Pulmonary artery endothelial cell (primary cell): ENCODE data around the gene BCKDK. TPM values are rescaled to one million over a fixed set of nuclear protein-coding genes. Genes with fewer than 3 reads are reported as not detected.
"Not testable (repeated sequence)": the region's sequence is repeated elsewhere in the genome, so short reads cannot be mapped to it uniquely, and the experiment has no call there.

Experiments
- DNase-seq: peaks from one replicate; pipeline ENCODE4 v3.0.0-alpha.2; 2011; ENCODE audit warnings: low read depth, low spot score
- total RNA-seq: library from RNA; depleted of rRNA; stranded (reverse); fragments of >200 nt; gene quantifications from 2 replicates; pipeline ENCODE4 v1.2.3, GENCODE V29; 2014

BCKDK gene
- total RNA-seq, 1 donor from 2014 or later: 20.2 TPM

DNA sequence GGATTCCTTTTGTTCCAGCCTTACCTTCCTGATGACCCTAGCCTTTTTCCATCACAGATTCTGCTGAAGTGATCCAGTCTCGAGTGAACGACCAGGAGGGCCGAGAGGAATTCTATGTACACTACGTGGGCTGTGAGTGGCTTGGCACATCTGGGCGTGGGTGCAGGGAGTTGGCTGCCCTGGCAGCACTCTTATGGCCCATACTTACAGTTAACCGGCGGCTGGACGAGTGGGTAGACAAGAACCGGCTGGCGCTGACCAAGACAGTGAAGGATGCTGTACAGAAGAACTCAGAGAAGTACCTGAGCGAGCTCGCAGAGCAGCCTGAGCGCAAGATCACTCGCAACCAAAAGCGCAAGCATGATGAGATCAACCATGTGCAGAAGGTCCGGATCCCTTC, 11.9 kb downstream of the BCKDK start:
- DNase-seq: no peak

DNA sequence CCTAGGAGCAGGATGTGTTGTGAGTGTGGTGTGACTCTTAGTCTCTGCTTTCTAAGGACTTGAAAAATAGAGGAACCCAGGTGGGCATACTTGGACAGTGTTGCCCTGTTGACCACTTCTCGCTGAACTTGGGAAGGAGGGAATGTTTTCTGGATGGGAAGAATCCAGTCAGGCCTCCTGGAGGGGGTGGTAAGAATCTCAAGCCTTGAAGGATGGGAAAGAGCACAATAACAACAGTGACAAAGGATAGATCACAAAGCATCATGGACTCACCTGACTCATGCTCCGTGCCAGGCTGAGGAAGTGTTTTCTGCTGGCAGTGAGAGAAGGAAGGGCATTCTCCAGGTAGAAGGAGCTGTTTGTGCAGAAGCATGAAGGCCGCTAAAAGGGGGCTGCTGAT, 17.7 kb downstream of the BCKDK start:
- DNase-seq: no peak

DNA sequence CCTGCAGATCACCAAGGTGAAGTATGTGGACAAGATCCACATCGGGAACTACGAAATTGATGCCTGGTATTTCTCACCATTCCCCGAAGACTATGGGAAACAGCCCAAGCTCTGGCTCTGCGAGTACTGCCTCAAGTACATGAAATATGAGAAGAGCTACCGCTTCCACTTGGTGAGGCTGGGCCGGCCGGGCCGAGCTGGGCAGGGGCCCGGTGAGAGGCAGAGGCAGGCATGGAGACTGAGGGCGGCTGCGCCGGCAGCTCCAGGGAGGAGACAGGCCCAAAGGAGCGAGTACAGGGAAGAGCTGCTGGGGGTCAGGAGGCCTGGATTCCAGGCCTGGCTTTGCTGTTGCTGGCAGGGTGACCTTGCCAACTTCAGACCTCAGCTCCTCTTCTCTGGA, 19.0 kb downstream of the BCKDK start:
- DNase-seq: no peak

DNA sequence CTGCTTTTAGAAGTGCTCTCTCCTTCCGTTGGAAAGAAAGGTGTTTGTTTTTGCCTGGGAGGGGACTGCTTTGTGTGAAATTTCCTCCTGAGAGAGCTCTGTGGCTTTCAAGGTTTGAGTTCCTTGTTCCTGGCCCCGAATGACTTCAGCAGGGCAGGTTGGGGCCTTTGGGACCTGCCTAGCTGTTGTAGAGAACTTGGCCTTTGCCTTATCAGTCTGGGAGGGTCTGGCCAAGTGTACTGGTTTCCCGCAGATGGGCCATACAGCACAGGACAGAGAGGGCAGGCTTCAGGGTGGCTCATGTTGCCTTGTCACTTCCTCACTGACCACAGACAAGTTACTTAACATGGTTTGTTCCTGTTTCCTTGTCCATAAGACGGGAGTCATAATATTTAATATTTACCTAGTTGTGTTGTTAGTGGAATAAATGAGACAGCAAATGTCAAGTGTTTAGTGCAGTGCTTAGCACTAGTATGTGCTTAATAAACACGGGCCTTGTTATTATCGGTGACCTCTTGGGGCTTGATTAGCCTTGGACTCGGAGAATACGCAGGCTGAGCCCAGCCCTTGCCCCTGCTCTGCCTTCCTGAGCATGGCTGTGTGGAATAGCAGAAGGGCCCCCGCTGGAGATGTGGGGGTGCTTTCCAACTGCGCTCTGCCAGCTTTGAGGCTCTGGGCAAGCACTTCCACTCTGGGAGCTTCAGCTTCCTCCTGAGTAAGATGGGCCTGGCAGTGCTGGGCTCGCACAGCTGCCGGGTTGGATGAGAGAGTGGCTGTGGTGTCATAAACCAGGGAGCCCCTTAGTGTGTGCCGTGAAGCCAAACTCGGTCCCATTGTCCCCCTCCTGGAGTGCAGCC, 20.8 kb downstream of the BCKDK start:
- no peak for DNase-seq

DNA sequence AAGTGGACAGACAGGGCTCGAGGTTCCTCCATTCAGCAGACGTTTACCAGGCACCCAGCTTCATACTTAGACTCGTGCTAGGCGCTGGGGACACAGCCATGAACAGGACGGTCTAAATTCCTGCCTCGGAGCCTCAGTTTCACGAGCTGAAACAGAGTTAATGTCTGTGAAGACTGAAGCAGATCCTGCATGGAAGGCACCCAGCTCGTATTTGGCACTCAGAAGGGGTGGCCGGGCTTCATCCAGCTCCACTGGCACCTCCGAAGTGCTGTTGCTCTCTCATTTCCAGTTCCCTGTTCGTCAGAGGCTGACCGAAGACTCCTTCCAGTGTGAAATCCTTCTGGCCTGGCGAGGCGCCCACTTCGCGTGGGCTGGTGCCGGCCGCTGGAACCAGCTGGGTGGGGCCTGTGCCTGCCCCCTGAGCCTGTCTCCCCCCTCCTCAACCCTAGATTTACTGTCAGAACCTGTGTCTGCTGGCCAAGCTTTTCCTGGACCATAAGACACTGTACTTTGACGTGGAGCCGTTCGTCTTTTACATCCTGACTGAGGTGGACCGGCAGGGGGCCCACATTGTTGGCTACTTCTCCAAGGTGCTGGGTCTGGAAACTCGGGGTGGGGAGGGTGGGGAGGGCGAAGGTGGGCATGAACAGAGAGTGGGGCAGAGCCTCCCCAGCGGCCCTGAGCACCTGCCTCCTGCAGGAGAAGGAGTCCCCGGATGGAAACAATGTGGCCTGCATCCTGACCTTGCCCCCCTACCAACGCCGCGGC, 21.6 kb downstream of the BCKDK start:
- DNase-seq: no peak

DNA sequence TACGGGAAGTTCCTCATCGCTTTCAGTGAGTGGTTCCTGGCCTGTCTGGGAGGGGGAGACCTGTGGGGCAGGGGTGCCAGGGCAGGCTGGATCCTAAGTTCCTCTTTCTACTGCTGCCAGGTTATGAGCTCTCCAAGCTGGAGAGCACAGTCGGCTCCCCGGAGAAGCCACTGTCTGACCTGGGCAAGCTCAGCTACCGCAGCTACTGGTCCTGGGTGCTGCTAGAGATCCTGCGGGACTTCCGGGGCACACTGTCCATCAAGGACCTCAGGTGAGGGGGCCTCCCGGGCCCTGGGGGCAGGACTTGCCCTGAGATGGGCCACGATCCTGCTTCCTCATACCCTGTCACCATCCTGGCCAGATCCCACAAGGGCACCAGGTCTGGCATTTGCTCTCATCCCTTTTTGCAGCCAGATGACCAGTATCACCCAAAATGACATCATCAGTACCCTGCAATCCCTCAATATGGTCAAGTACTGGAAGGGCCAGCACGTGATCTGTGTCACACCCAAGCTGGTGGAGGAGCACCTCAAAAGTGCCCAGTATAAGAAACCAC, 22.2 kb downstream of the BCKDK start:
- DNase-seq: no peak

DNA sequence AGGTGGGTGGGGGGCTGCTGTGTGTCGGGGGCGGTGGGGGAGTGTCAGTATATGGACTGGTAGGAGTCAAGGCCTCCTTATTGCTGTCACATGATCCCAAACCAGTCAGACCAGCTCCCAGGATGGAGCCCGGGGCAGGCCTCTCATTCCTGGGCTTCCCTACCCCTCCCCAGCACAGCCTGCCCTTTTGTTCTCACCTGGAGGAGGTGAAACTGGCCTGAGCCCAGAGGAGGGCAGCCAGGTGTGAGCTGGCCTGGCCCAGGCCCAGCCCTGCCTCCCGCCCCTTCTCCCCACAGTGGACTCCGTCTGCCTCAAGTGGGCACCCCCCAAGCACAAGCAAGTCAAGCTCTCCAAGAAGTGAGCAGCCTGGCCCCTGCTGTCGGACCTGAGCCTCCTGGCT, 22.7 kb downstream of the BCKDK start:
- no peak for DNase-seq

DNA sequence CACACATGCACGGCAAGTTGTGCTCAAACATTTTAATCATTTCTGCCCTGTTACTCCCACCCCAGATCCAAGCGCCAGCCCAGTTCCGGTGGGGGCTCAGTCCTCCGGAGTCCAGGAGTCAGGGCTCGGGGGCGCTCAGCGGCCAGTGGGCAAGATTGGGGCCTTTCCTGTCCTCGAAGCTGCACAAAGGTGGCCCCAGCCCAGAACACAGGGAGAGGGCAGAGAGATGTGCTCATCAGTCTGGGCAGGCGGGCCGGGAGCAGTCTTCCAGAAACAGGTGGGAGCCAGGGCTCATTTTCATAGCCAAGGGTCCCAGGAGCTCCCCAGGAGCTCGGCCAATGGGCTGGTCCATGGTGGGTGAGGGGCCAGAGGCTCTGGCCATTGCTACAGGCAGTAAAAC, 23.2 kb downstream of the BCKDK start:
- DNase-seq: no peak

DNA sequence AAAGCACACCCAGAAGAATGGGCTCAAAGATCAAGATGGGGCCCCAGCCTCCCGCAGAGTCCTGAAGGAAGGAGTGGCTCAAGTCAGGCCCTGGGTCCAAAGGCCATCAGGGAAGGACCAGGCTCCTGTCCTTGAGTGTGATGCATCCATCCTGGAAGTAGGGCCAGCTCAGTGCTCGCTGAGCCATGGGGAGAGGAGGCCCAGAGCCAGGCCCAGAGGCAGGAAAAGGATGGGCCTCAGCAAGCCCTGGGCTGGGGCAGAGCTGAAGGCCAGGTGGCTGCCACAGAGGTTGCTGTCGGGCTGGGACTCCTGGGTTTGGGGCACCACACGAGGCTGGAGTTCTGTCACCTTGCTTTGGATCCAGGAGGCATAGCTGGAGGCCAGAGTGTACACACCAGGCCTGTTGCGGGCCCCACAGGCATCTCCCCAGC, 23.7 kb downstream of the BCKDK start:
- DNase-seq: no peak

DNA sequence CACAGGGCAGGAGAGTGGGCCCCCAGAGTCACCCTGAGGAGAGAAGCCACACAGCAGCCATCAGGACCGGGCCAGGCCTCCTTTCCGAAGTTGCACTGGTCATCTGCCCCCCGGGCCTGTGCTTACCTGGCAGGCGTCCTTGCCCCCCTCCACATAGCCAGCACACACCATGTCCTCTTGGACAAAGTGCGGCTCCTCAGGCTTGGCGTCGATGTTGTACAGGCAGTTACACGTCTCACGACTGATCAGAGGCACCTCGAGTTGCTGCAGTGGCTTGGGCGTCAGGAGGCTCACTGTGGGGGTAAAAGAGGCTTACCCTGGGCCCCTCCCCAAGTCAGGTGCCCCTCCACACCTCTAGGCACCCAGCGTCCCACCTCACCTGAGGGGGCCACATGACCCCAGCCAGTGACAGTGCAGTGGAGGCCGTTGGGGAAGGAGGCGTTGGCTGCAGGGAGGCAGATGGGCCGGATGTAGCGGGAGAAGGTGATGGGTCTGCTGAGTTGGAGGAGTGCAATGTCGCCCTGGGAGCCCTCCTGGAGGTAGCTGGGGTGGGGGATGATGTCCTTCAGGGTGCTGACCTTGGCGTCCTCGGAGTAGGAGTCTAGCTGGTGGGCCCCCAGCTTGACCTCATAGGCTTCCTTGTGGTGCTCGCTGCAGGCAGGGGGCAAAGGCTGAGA, 24.3 kb downstream of the BCKDK start:
- DNase-seq: no peak

DNA sequence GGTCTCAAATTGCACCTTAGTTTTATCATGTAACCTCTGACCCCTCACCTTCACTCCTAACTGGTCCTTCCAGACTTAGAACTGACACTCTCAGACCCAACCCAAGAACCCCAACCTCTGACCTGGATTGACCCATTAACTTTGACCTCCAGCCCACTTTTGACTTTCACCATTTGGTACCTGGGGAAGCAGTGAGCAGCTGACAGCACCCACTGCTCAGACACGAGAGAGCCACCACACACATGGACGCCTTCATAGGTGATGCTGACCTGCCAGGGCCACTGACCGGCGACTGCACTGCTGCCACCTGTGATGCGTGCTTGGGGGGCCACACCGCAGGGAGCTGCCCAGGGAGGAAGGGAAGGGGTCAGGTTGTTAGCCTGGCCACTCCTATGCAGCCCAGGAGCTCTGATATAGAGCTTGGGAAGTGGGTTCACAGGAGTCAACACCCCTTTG, 24.9 kb downstream of the BCKDK start:
- no peak for DNase-seq

DNA sequence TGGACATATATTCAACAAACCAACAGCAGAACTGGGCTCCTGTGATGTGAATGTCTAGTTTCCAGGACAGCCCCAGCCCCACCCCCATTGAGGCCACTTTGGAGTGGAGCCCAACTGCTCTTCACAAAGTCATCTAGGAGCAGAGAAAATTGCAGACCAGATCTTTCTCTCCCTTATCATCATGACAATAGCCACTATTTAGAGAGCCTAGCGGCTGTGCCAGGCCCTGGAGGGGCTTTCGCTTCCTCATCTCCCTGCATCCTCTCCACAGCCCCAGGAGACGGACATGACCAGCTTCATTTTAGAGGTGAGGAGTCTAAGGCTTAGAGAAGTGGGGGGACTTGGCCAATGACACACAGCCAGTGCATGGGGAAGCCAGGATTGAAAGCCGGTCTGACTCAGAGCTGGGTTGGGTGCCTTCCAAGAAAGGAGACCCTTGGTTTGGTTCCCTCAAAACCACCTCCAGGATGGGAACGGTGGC, 25.9 kb downstream of the BCKDK start:
- DNase-seq: no peak

DNA sequence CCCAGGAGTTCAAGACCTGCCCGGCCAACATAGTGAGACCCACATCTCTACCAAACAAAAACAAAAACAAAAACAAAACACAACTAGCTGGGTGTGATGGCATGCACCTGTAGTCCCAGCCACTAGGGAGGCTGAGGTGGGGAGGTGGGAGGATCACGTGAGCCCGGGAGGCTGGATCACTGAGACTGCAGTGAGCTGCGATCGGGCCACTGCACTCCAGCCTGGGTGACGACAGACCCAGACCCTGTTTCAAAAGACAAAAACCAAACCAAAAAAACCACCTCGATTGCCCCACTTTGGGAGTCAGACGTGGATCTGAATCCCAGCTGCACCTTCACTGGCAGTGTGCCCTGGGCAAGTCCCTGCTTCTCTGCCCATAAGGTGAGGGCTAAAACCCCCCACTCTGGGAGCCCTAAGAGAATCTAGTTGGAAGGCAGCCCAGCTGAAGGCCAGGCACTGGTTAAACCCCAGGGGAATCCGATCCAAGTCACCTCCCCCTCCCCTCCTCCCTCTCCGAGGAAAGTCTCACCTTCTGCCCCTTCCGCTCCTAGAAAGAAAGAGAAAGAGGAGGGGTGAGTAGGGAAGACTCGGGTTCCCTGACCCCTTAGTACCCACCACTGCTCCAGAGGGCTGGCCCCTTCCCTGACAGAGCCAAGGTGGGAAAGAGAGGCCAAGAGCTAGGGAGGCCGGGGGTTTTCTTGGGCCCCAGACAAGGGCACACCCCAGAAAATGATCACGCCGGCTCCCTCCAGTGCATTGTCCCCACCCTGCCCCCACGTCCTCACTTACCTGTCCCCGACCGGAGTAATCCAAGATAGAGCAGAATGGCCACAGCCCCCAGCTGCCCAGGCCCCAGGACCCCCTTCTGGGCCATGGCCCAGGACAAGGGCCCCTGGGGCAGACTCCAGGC, 26.7 kb downstream of the BCKDK start:
- DNase-seq: no peak

DNA sequence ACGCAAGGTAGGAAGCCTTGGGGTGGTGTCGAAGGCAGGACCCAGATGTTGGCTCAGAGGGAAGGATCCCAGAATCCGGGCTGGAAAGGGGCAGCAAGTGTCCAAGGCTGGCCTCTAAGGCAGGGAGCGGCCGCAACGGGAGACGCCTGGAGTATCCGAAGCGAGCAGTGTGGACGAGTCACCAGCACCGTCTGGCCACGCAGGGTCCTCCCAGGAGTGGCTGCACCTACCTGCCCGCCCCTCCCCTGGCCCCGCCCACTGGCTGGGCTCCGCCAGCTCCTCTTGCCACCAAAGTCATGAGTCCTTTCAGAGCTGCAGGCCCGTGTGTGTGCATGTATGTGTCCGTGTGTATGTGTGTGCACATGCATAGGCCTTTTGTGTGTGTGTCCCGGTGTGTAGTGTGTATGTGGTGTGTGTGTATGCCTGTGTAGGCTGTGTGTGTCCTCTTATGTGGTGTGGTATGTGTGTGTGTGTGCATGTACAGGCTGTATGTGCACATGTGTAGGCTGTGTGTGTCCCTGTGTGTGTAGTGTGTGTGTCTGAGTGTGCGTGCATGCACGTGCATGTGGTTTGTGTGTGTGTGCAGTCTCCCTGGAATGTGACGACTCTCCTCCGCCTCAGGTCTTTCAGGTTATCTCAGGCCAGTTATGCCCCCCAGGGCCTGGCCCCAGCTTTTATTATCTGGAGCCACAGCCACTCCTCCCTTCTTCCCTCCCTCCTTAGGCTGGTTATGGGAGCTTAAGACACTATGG, 27.5 kb downstream of the BCKDK start, which contains the start of gene PRSS8:
Gene PRSS8, minus strand, starts transcription at position 193 of the 752 bp plus-strand sequence. CDS start 229 bp downstream, outside the sequence.
- DNase-seq: no peak

DNA sequence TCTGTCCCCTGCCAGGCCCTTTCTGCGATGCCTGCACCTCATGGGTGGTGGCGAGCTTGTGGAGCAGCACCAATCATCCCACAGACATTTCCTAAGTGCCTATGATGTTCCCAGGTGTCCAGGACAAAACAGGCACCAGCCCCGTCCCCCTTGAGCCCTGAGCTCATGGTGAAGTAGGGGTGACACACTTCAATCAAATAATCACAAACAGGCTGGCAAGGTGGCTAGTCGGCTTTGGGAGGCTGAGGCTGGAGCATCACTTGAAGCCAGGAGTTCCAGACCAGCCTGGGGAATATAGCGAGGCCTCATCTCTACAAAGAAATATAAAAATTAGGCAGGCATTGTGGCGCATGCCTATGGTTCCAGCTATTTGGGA, 28.1 kb downstream of the BCKDK start:
- no peak for DNase-seq

DNA sequence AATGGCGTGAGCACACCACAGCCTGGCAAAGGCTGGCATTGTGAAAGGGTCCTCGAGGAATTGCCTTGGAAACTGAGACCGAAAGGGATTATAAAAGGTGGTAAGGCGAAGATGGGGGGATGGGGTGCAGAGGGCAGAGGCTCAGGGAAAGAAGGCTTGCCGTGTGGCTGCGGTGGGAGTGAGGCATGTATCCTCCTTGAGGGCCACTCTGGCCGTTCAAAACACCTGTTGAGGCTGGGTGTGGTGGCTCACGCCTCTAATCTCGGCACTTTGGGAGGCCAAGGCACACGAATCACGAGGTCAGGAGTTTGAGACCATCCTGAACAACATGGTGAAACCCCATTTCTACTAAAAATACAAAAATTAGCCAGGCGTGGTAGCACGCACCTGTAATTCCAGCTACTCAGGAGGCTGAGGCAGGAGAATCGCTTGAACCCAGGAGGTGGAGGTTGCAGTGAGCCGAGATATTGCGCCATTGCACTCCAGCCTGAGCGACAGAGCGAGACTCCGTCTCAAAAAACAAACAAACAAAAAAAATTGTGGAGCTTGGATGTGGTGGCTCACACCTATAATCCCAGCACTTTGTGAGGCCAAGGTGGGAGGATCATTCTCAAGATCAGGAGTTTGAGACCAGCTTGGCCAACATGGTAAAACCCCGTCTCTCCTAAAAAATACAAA, 28.8 kb downstream of the BCKDK start:
- DNase-seq: not testable (repeated sequence)

DNA sequence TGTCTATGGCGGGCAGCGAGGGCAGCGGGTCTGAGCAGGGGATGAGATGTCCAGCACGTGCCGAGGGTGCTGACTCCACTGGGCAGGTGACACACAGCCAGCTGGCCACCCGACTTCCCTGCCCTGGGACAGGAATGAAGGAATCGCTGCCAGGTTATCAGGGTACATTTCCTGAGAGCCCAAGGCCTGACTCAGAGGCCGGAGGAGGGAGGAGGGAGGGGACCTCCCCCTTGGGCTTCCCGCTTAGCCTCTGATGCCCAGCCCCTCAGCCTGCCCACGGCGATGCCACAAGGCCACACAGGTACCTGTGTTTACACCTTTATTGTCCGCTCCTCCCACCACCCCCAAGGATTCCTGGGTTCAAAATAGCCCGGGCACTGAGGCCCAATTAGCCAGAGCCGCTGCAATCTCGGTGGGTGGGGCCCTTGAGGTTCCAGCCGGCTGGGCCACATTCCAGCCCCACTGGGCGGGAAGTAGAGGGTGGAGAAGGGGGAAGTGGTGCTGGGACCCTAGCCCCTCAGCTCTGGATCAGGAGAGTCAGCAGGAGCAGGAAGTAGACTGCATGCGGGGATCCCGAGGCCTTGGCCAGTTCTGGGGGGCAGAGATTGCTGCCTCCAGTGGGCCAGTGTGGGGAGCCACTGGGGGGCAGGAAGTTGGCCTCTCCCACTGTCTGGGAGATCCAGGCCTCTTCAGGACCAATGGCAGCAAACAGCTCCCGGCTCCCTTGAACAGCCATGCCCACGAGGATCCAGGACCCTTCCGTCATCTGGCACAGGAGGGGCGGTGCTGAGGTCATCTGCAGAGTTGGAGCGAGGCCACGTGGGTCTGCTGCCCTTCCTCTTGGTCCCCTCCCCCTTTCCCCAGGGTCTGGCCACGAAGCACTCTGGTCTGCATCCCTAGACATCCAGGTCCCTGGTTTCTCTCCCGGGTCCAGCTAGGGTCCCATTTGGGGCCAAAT, 30.7 kb downstream of the BCKDK start:
- peak; percentile 44 for DNase-seq

DNA sequence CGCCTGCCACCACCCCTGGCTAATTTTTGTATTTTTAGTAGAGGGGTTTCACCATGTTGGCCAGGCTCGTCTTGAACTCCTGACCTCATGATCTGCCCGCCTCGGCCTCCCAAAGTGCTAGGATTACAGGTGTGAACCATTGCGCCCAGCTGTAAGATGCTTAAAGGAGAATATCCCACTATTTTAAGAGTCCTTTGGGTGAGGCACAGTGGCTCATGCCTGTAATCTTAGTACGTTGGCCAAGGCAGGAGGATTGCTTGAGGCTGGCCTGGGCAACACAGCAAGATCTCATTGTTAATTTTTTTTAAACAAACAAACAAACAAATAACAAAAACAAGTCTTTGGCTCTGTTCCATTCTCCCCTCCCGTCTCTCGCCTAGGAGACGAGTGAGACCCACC, 32.9 kb downstream of the BCKDK start:
- DNase-seq: not testable (repeated sequence)
